GM12878 (cell line): ENCODE measurements around the gene DPYSL4.

Experiments
- CTCF ChIP-seq, 3 experiments: IDR thresholded peaks in 2 of 3; conservative IDR thresholded peaks in 1 of 3; 2 replicates each; pipeline ENCODE4 v1.5.1; 2011; ENCODE audit warnings: low read depth in 3 of 3, low read length in 3 of 3, mild to moderate bottlenecking in 3 of 3, control low read depth in 2 of 3, moderate library complexity in 2 of 3, inconsistent platforms in 1 of 3, mixed read lengths in 1 of 3; ENCODE audit not compliant: control insufficient read depth in 2 of 3, insufficient read depth in 1 of 3; ENCODE audit errors: extremely low read depth in 1 of 3
- EP300 ChIP-seq, 2 experiments: fragments of 150-350 bp in 1 of 2; IDR thresholded peaks; 2 replicates each; pipeline ENCODE4 v1.6.1; 2011 to 2012; ENCODE audit warnings: low read depth in 2 of 2, low read length in 2 of 2, borderline replicate concordance in 1 of 2, improper control_type of control experiment in 1 of 2, inconsistent platforms in 1 of 2; ENCODE audit not compliant: control insufficient read depth in 1 of 2
- EZH2 ChIP-seq: IDR thresholded peaks from 2 replicates; pipeline ENCODE4 v1.6.1; 2012; ENCODE audit warnings: low read depth, mild to moderate bottlenecking, control low read depth, inconsistent platforms, low read length, borderline replicate concordance; ENCODE audit not compliant: control insufficient read depth
- HDAC6 ChIP-seq: fragments of 200-600 bp; sonication (generic); IDR thresholded peaks from one replicate; pipeline ENCODE4 v1.8.0; 2017; ENCODE audit warnings: antibody characterized with exemption; ENCODE audit not compliant: unreplicated experiment
- MTA3 ChIP-seq: IDR thresholded peaks from 2 replicates; pipeline ENCODE4 v1.6.1; 2012; ENCODE audit warnings: low read length, inconsistent platforms, borderline replicate concordance
- PBX3 ChIP-seq: IDR thresholded peaks from 2 replicates; pipeline ENCODE4 v1.6.1; 2011; ENCODE audit warnings: mild to moderate bottlenecking, low read depth, low read length, moderate library complexity; ENCODE audit not compliant: insufficient replicate concordance
- POLR2A ChIP-seq: IDR thresholded peaks from 2 replicates; pipeline ENCODE4 v1.6.1; 2011; ENCODE audit warnings: low read depth, mild to moderate bottlenecking, low read length
- RAD21 ChIP-seq: IDR thresholded peaks from 2 replicates; pipeline ENCODE4 v1.6.1; 2011; ENCODE audit warnings: mild to moderate bottlenecking, low read depth, low read length, moderate library complexity; ENCODE audit not compliant: insufficient read depth
- RB1 ChIP-seq: fragments of 450-650 bp; formaldehyde crosslinking; IDR thresholded peaks from 2 replicates; pipeline ENCODE4 v1.6.1; 2017; ENCODE audit warnings: mild to moderate bottlenecking, borderline replicate concordance
- RBBP5 ChIP-seq: fragments of 200-600 bp; sonication (generic); conservative IDR thresholded peaks from 2 replicates; pipeline ENCODE4 v1.6.1; 2016
- RELA ChIP-seq: fragments of 450-650 bp; IDR thresholded peaks from 2 replicates; pipeline ENCODE4 v1.8.0; 2014; ENCODE audit warnings: borderline replicate concordance; ENCODE audit not compliant: partially characterized antibody
- TAF1 ChIP-seq: IDR thresholded peaks from 2 replicates; pipeline ENCODE4 v1.6.1; 2011; ENCODE audit warnings: mild to moderate bottlenecking, low read depth, low read length, borderline replicate concordance
- YY1 ChIP-seq: IDR thresholded peaks from 2 replicates; pipeline ENCODE4 v1.6.1; 2011; ENCODE audit warnings: low read depth, mild to moderate bottlenecking, low read length
- ZSCAN29 ChIP-seq: fragments of 450-650 bp; IDR thresholded peaks from 2 replicates; pipeline ENCODE4 v1.6.1; 2017; ENCODE audit warnings: mild to moderate bottlenecking, moderate library complexity

- TF ChIP-seq RB1, result no peak
- TF ChIP-seq TAF1, result no peak
- TF ChIP-seq CTCF (IDR thresholded peaks at IDR 0.05 in 2 of 3, conservative IDR thresholded peaks at IDR 0.05 in 1 of 3; ENCODE audit: control insufficient read depth in 2 of 3, extremely low read depth in 1 of 3, insufficient read depth in 1 of 3, low read depth in 3 of 3, low read length in 3 of 3), result no peak
- TF ChIP-seq HDAC6, result no peak
- TF ChIP-seq RAD21, result no peak
- TF ChIP-seq PBX3, result no peak
- no peak for TF ChIP-seq EZH2
- no peak for TF ChIP-seq RBBP5
- no peak for TF ChIP-seq MTA3
- no peak for TF ChIP-seq RELA
- no peak for TF ChIP-seq POLR2A
- TF ChIP-seq EP300 (IDR thresholded peaks at IDR 0.05; ENCODE audit: borderline replicate concordance in 1 of 2, control insufficient read depth in 1 of 2, low read depth in 2 of 2, low read length in 2 of 2), result no peak
- no peak for TF ChIP-seq YY1
- no peak for TF ChIP-seq ZSCAN29
These were observed 33.7 kb upstream of the DPYSL4 start for GRCh38 chr10:132152896-132153580.
